HL-60/S4 treated with retinoic acid at 250 ng/mL for 4 days and 3 days (cell line): ENCODE measurements around the gene LYST.
"Not testable (repeated sequence)": the region's sequence is repeated elsewhere in the genome, so short reads cannot be mapped to it uniquely, and the experiment has no call there.

Experiments
- in situ Hi-C: fragments of 300-500 bp; cut with MboI; formaldehyde crosslinking; loops from 2 replicates; pipeline ENCODE4 v1.7.0; 2022; ENCODE audit warnings: low sequenced_read_pairs

The LYST gene

GRCh38 chr1:235766794-235767285, 99.9 kb downstream of the LYST start:
- in situ Hi-C loops, result no loop called here

- in situ Hi-C loops, result no loop called here
Observed at GRCh38 chr1:235763962-235764361, 102.7 kb downstream of the LYST start.

GRCh38 chr1:235759336-235759735, 107.4 kb downstream of the LYST start:
- in situ Hi-C loops, result no loop called here

DNA sequence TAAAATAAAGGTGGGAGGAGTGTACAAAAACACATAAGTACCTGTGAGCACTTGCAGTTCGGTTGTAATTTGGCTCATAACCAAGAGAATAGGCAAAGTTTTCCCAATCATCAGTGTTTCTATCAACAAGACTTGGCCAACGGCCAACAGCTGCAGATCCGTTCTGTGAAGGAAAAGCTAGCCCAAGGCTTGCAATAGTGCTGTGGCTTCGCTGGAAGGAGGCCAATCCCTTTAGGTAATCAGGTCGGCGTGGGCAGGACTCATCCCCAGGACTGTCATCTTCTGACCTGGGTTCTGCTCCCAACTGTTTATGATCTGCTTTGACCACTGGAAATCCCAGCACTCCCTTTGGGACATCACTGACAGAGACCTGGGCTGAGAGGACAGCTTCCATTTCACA, 107.8 kb downstream of the LYST start:
- in situ Hi-C loops, result no loop called here

- in situ Hi-C loops, result no loop called here
Observed at GRCh38 chr1:235757587-235758096, 109.1 kb downstream of the LYST start.

DNA sequence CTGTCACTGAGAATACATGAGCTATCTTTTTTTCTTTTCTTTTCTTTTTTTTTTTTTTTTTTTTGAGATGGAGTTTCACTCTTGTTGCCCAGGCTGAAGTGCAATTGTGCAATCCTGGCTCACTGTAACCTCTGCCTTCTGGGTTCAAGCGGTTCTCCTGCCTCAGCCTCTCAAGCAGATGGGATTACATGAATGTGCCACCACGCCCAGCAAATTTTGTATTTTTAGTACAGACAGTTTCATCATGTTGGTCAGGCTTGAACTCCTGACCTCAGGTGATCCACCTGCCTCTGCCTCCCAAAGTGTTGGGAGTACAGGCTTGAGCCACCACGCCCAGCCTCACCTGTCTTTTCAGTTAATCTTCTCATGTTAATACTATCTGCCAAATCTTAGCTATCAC, 112.5 kb downstream of the LYST start:
- in situ Hi-C loops, result not testable (repeated sequence)

- in situ Hi-C loops, result no loop called here
Observed at GRCh38 chr1:235749755-235750300, 116.9 kb downstream of the LYST start.

GRCh38 chr1:235748747-235749146, 118.0 kb downstream of the LYST start:
- in situ Hi-C loops, result no loop called here

DNA sequence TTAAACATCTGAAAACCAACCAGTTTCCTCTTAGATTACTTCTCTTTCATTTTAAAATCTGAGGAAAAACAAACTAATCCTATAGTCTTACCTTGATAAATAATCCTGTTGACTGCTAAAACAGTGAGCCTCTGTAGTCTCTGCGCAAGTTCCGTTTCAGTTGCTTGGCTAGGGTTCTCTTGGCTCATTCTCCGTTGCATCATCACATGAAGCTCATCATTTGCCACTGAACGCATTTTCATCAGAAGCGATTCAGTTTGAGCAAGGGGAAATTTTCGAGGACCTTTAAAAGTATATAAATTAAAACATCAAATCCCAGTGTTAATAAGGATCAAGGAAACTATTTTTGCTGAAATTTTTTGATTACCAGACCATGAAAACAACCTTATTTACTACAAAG, 120.5 kb downstream of the LYST start:
- in situ Hi-C loops, result no loop called here

DNA sequence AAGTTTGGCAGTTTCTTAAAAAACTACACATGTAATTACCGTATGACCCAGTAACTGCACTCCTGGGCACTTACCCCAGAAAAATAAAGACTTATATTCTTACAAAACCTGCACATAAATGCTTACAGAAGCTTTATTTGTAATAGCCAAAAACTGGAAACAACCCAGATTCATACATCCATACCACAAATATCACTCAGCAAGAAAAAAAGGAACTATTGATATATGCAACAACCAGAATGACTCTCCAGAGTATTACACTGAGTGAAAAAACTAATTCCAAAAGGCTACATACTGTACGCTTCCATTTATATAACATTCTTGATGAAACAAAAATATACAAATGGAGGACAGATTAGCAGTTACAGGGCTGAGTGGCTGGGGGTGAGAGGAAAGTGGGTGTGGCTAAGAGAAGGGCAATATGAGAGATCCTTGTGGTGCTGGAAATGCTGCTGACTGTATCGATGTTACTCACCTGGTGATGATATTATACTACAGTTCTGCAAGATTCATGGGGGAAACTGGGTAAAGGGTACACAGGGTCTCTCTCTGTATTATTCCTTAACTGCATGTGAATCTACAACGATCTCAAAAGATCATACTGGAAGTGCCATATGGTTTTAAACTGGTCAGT, 121.1 kb downstream of the LYST start:
- in situ Hi-C loops, result no loop called here

- in situ Hi-C loops, result no loop called here
Observed at GRCh38 chr1:235742914-235743599, 123.6 kb downstream of the LYST start.

DNA sequence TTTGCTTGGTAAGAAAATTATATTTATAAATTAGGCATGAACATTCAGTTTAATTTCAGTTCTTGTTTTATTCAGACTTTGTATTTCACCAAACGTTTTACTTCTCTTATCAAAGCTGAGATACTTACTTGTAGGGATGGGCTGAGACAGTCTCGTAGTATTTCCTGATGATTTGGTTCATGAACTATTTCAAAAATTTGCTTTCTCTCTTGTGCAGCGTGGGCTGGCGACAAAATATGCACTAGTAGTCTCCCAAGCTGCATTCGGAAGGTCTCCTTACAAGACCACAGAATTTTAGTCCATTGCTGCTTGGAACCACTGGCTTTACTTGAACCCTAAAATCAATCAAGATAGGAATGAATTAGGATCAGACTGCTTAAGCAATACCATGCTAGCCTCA, 125.4 kb downstream of the LYST start:
- in situ Hi-C loops, result no loop called here

- in situ Hi-C loops, result no loop called here
Observed at GRCh38 chr1:235739631-235740030, 127.1 kb downstream of the LYST start.

DNA sequence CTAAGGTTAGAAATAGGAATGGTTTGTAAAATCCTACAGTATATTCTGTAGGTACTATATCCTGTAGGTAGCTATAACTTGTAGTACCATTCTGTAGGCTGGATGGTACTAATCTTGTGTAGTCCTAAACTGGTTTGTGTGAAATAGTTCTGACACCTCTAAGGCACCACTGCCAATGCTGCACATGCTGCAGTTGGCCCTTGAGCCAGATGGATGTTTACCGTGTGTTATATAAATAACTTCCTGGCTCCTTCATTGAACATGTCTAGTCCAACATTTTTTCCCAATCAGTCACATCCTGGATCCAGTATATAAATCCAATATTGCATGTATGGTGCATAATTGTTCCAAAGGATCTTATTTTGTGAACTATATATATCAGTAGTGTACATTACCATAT, 127.6 kb downstream of the LYST start:
- in situ Hi-C loops, result no loop called here

GRCh38 chr1:235737751-235738150, 129.0 kb downstream of the LYST start:
- in situ Hi-C loops, result no loop called here

DNA sequence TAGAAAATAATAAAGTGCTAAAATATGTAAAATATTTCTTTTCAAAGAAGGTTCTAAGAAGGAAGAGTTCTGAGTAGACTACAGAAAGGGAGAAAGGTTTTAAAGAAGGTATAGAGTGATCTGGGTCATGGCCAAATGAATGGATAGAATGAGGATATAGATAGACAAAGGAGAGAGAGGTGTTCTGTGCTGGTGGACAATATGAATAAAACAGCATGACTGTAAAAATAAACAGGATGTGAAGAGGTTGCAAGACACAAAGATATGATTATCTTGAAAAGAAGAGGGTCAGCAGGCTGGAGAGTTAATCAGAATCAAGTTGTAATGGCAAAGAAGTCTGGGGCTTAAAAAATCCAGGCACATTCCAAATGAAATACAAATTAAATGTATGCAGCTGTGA, 130.4 kb downstream of the LYST start:
- in situ Hi-C loops, result no loop called here

- in situ Hi-C loops, result no loop called here
Observed at GRCh38 chr1:235735621-235736020, 131.1 kb downstream of the LYST start.

DNA sequence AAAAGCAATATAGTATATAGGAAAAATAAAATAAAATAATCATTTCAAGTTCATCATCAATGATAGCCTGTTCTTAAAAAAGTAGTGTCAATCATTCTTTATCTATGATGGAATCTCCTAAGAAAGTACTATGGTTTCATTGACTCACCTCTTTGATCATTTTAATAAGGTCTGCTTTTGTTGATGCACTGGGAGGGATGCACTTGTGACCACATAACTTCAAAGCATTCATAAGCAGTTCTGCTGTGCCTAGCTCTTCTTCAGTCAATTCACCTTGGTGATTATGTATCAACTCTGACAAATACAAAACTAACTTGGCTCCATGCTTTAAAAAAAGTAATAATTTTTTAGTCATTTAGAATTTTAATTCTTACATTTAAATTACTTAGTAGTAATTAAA, 132.4 kb downstream of the LYST start:
- in situ Hi-C loops, result no loop called here

- in situ Hi-C loops, result no loop called here
Observed at GRCh38 chr1:235730007-235730406, 136.7 kb downstream of the LYST start.

DNA sequence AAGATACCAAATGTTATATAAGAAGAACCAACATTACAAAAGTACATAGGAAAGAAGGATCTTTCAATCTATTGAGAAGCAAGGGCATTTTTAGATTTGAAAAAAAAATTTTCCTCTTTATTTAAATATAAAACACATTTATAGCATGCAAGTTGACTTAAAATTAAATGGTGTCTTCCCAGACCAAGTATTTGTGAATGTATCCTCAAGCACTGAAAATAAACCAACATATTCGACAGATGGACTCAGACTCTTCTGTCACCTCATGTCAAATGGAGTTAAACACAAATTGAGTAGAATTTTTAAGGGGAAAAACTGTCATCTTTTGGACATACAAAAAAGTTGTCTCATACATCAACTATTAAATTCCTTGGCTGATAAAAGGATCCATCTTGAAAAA, 140.1 kb downstream of the LYST start:
- in situ Hi-C loops, result no loop called here

- in situ Hi-C loops, result no loop called here
Observed at GRCh38 chr1:235725434-235725833, 141.3 kb downstream of the LYST start.

DNA sequence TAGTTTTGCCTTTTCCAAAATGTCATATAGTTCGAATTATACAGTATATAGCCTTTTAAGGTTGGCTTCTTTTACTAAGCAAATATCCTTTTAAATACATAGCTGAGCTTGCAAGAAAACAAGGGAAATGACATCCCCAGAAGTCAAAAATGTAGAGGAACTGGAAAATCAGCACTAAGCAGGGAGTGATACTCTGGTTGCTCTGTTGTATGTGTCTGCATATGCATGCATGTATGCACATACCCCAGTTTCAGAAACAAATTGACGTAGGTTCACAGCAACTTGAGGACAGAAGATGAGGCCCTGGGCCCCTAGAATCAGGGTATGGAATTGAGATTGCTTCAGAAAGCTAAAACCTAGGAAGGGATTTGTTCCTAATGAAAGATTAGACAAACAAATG, 142.0 kb downstream of the LYST start:
- in situ Hi-C loops, result no loop called here
